SK-N-SH (cell line): ENCODE measurements around the gene C1RL. TPM values are rescaled to one million over a fixed set of nuclear protein-coding genes. Genes with fewer than 3 reads are reported as not detected.

ENCODE experiments used
- CTCF ChIA-PET: fragments of 300-600, 350-600 bp; formaldehyde crosslinking; extraction: SDS; loops from one replicate; lab custom pipeline; 2021; lab: Yijun Ruan, JAX
- POLR2A ChIA-PET: fragments of 350-600 bp; sonication (Branson Sonifier 250); formaldehyde crosslinking; extraction: SDS; loops from one replicate; lab custom pipeline; 2020; ENCODE audit warnings: antibody characterized with exemption, inconsistent platforms; lab: Yijun Ruan, JAX
- DNase-seq: peaks from one replicate; pipeline ENCODE4 v3.0.0; 2012
- H2AFZ ChIP-seq: fragments of 200-600 bp; sonication (generic); 2 replicates; pipeline ENCODE4 v1.8.1; 2016; ENCODE audit warnings: antibody characterized with exemption, mild to moderate bottlenecking, low read depth
- H3F3A ChIP-seq: fragments of 200-600 bp; sonication (generic); replicated peaks from 2 replicates; pipeline ENCODE3; 2016; ENCODE audit warnings: antibody characterized with exemption, mild to moderate bottlenecking; ENCODE audit not compliant: insufficient read depth
- H3K27ac ChIP-seq, 2 experiments: fragments of 200-500 bp in 1 of 2; fragments of 200-600 bp in 1 of 2; sonication (Bioruptor generic) in 1 of 2; sonication (generic), shearing (Covaris generic) in 1 of 2; 2 replicates each; pipeline versions ENCODE4 v1.5.1 to v1.6.1; 2014 to 2016; ENCODE audit warnings: low read depth in 2 of 2, inconsistent platforms in 1 of 2, low read length in 1 of 2, mild to moderate bottlenecking in 1 of 2, mixed read lengths in 1 of 2
- H3K27me3 ChIP-seq: fragments of 200-600 bp; sonication (generic), shearing (Covaris generic); 2 replicates; pipeline ENCODE4 v1.6.1; 2016; ENCODE audit warnings: mixed run types; ENCODE audit not compliant: insufficient read depth
- H3K36me3 ChIP-seq, 2 experiments: fragments of 200-500 bp in 1 of 2; fragments of 200-600 bp in 1 of 2; sonication (Bioruptor generic) in 1 of 2; sonication (generic) in 1 of 2; replicated peaks in 1 of 2; 2 replicates each; pipeline versions ENCODE3 to v1.5.1; 2014 to 2016; ENCODE audit warnings: low read length in 1 of 2, mild to moderate bottlenecking in 1 of 2; ENCODE audit not compliant: insufficient read depth in 2 of 2, control insufficient read depth in 1 of 2
- H3K4me1 ChIP-seq, 2 experiments: fragments of 200-500 bp in 1 of 2; fragments of 200-600 bp in 1 of 2; sonication (Bioruptor generic) in 1 of 2; sonication (generic), shearing (Covaris generic) in 1 of 2; 2 replicates each; pipeline versions ENCODE4 v1.5.1 to v1.6.1; 2014 to 2016; ENCODE audit warnings: low read depth in 1 of 2, low read length in 1 of 2, mixed run types in 1 of 2; ENCODE audit not compliant: insufficient read depth in 2 of 2, control insufficient read depth in 1 of 2
- H3K4me2 ChIP-seq: fragments of 200-600 bp; sonication (generic), shearing (Covaris generic); 2 replicates; pipeline ENCODE4 v1.6.1; 2017; ENCODE audit warnings: mixed run types
- H3K4me3 ChIP-seq, 2 experiments: fragments of 200-500 bp in 1 of 2; fragments of 200-600 bp in 1 of 2; sonication (Bioruptor generic) in 1 of 2; sonication (generic), shearing (Covaris generic) in 1 of 2; 2 replicates each; pipeline versions ENCODE4 v1.5.1 to v1.8.1; 2014 to 2016; ENCODE audit warnings: low read depth in 2 of 2, inconsistent platforms in 1 of 2, low read length in 1 of 2, mild to moderate bottlenecking in 1 of 2, mixed read lengths in 1 of 2, moderate library complexity in 1 of 2
- H3K79me2 ChIP-seq: fragments of 200-600 bp; sonication (generic); 2 replicates; pipeline ENCODE4 v1.8.1; 2017; ENCODE audit warnings: mild to moderate bottlenecking; ENCODE audit not compliant: insufficient read depth
- H3K9ac ChIP-seq: fragments of 200-600 bp; sonication (generic); 2 replicates; pipeline ENCODE4 v1.6.1; 2017; ENCODE audit warnings: mixed run types
- H3K9me2 ChIP-seq: fragments of 200-600 bp; sonication (generic); 2 replicates; pipeline ENCODE4 v1.6.1; 2017; ENCODE audit warnings: mixed run types
- H3K9me3 ChIP-seq: fragments of 200-600 bp; sonication (generic); 2 replicates; pipeline ENCODE4 v1.6.1; 2017; ENCODE audit warnings: mixed run types, mild to moderate bottlenecking, moderate library complexity
- H4K20me1 ChIP-seq: fragments of 200-600 bp; sonication (generic); 2 replicates; pipeline ENCODE4 v1.6.1; 2017; ENCODE audit warnings: mild to moderate bottlenecking, mixed run types; ENCODE audit not compliant: insufficient read depth
- CTCF ChIP-seq: fragments of 200-600 bp; sonication (generic); IDR thresholded peaks from 2 replicates; pipeline ENCODE4 v1.6.1; 2017; ENCODE audit warnings: antibody characterized with exemption, mild to moderate bottlenecking, moderate library complexity
- ELF1 ChIP-seq: IDR thresholded peaks from 2 replicates; pipeline ENCODE4 v1.4.0; 2012
- EZH2phosphoT487 ChIP-seq: fragments of 200-600 bp; sonication (generic); IDR thresholded peaks from 2 replicates; pipeline ENCODE4 v1.6.1; 2017; ENCODE audit warnings: low read depth, mixed run types, mild to moderate bottlenecking, antibody characterized with exemption, moderate library complexity, borderline replicate concordance
- FOXJ3 ChIP-seq: sonication (generic); formaldehyde crosslinking; IDR thresholded peaks from 2 replicates; pipeline ENCODE4 v1.5.1; 2020; ENCODE audit warnings: mild to moderate bottlenecking, missing genetic modification reagents
- FOXM1 ChIP-seq: IDR thresholded peaks from 2 replicates; pipeline ENCODE4 v1.4.0; 2012; ENCODE audit warnings: low read depth, mild to moderate bottlenecking
- GABPA ChIP-seq: IDR thresholded peaks from 2 replicates; pipeline ENCODE4 v1.4.0; 2012; ENCODE audit warnings: low read depth, mild to moderate bottlenecking
- IRF3 ChIP-seq: fragments of 150-350 bp; IDR thresholded peaks from 2 replicates; pipeline ENCODE4 v1.6.1; 2016; ENCODE audit warnings: mild to moderate bottlenecking, low read depth, low read length
- MAX ChIP-seq: IDR thresholded peaks from 2 replicates; pipeline ENCODE4 v1.4.0; 2012; ENCODE audit warnings: low read depth
- MXI1 ChIP-seq: IDR thresholded peaks from 2 replicates; pipeline ENCODE4 v1.6.1; 2012; ENCODE audit warnings: mild to moderate bottlenecking, low read depth, low read length, improper control_type of control experiment
- NRF1 ChIP-seq: IDR thresholded peaks from 2 replicates; pipeline ENCODE4 v1.6.1; 2012; ENCODE audit warnings: low read depth, mild to moderate bottlenecking, low read length
- POLR2AphosphoS5 ChIP-seq: IDR thresholded peaks from 2 replicates; pipeline ENCODE4 v1.6.1; 2012; ENCODE audit warnings: low read depth, low read length
- RXRA ChIP-seq: IDR thresholded peaks from 2 replicates; pipeline ENCODE4 v1.4.0; 2012; ENCODE audit warnings: low read depth, mild to moderate bottlenecking, borderline replicate concordance
- SMC3 ChIP-seq: IDR thresholded peaks from 2 replicates; pipeline ENCODE4 v1.6.1; 2012; ENCODE audit warnings: low read depth, low read length, improper control_type of control experiment
- TAF1 ChIP-seq: IDR thresholded peaks from 2 replicates; pipeline ENCODE4 v1.6.1; 2012; ENCODE audit warnings: low read depth, mild to moderate bottlenecking, low read length, moderate library complexity, borderline replicate concordance
- USF2 ChIP-seq: fragments of 150-350 bp; IDR thresholded peaks from 2 replicates; pipeline ENCODE4 v1.6.1; 2017; ENCODE audit warnings: antibody characterized with exemption, low read length, low read depth, borderline replicate concordance
- ZBTB33 ChIP-seq: IDR thresholded peaks from 2 replicates; pipeline ENCODE4 v1.4.0; 2012; ENCODE audit warnings: low read depth, borderline replicate concordance
- WGBS: methylation state at CpG from one replicate; pipeline ENCODE4 v1.1.6; 2017; ENCODE audit warnings: low lambda C conversion rate; 5-methylcytosine and 5-hydroxymethylcytosine counted together
- polyA plus RNA-seq, 3 experiments: library from polyadenylated mRNA; depleted of rRNA; stranded (reverse); fragments of >200 nt; gene quantifications; 2 replicates each; pipeline ENCODE4 v1.2.3, GENCODE V29; 2012

The C1RL gene
- polyA plus RNA-seq, 1 of the 3 experiments (the other 2 are of a cell fraction): 8.3 TPM

- CTCF ChIA-PET: interaction anchor here (1.0 to 1.7 kb wide), 9 partner anchors 9 to 52 kb away, joined by 3 to 11 read pairs (median 3); partner anchors contain the start of genes C1R, C1RL and LPCAT3
- H3K4me3 ChIP-seq: no peak overlapping the region
- no peaks in the 10 kb centered on the region for H3K9me3 ChIP-seq
- TF ChIP-seq IRF3: no peak
- no peak for TF ChIP-seq SMC3
- no peak for TF ChIP-seq MAX
- no peak for TF ChIP-seq EZH2phosphoT487
- no peak for TF ChIP-seq FOXJ3
- no peak for TF ChIP-seq POLR2AphosphoS5
- TF ChIP-seq NRF1: no peak
- no peak for TF ChIP-seq CTCF
- TF ChIP-seq TAF1: no peak
- no peak for TF ChIP-seq GABPA
- no peak for TF ChIP-seq ELF1
- TF ChIP-seq ZBTB33: no peak
- no peak for TF ChIP-seq RXRA
- TF ChIP-seq MXI1: no peak
- TF ChIP-seq USF2: no peak
- TF ChIP-seq FOXM1: no peak
- no peaks in the 10 kb centered on the region for H3F3A ChIP-seq
- no peak overlapping the region for H2AFZ ChIP-seq
- no peak overlapping the region for H3K4me2 ChIP-seq
- no peaks in the 10 kb centered on the region for H3K36me3 ChIP-seq
- POLR2A ChIA-PET: interaction anchor here (0.7 kb wide), 1 partner anchor 84 kb away, joined by 7 read pairs; no protein-coding TSS in a partner anchor
- H3K27me3 ChIP-seq: peaks cover 27% of the 10 kb centered on the region; the same call in 1 of the 2 replicates
- WGBS: 70% methylated on average over 4 of the region's 4 CpGs
- no peak overlapping the region for H3K27ac ChIP-seq
- H3K4me1 ChIP-seq: no peaks in the 10 kb centered on the region
- no peaks in the 10 kb centered on the region for H4K20me1 ChIP-seq
- no peaks in the 10 kb centered on the region for H3K79me2 ChIP-seq
- no peak for DNase-seq
- no peaks in the 10 kb centered on the region for H3K9me2 ChIP-seq
- no peak overlapping the region for H3K9ac ChIP-seq
Observed at GRCh38 chr12:7059780-7060179, 49.2 kb downstream of the C1RL start.
